SK-N-SH (cell line): ENCODE results near the gene PCSK5. TPM values are rescaled to one million over a fixed set of nuclear protein-coding genes. Genes with fewer than 3 reads are reported as not detected.

ENCODE experiments used
- CTCF ChIA-PET: fragments of 300-600, 350-600 bp; formaldehyde crosslinking; extraction: SDS; loops from one replicate; lab custom pipeline; 2021; lab: Yijun Ruan, JAX
- POLR2A ChIA-PET: fragments of 350-600 bp; sonication (Branson Sonifier 250); formaldehyde crosslinking; extraction: SDS; loops from one replicate; lab custom pipeline; 2020; ENCODE audit warnings: antibody characterized with exemption, inconsistent platforms; lab: Yijun Ruan, JAX
- DNase-seq: peaks from one replicate; pipeline ENCODE4 v3.0.0; 2012
- H2AFZ ChIP-seq: fragments of 200-600 bp; sonication (generic); 2 replicates; pipeline ENCODE4 v1.8.1; 2016; ENCODE audit warnings: antibody characterized with exemption, mild to moderate bottlenecking, low read depth
- H3F3A ChIP-seq: fragments of 200-600 bp; sonication (generic); replicated peaks from 2 replicates; pipeline ENCODE3; 2016; ENCODE audit warnings: antibody characterized with exemption, mild to moderate bottlenecking; ENCODE audit not compliant: insufficient read depth
- H3K27ac ChIP-seq, 2 experiments: fragments of 200-500 bp in 1 of 2; fragments of 200-600 bp in 1 of 2; sonication (Bioruptor generic) in 1 of 2; sonication (generic), shearing (Covaris generic) in 1 of 2; 2 replicates each; pipeline versions ENCODE4 v1.5.1 to v1.6.1; 2014 to 2016; ENCODE audit warnings: low read depth in 2 of 2, inconsistent platforms in 1 of 2, low read length in 1 of 2, mild to moderate bottlenecking in 1 of 2, mixed read lengths in 1 of 2
- H3K27me3 ChIP-seq: fragments of 200-600 bp; sonication (generic), shearing (Covaris generic); 2 replicates; pipeline ENCODE4 v1.6.1; 2016; ENCODE audit warnings: mixed run types; ENCODE audit not compliant: insufficient read depth
- H3K36me3 ChIP-seq, 2 experiments: fragments of 200-500 bp in 1 of 2; fragments of 200-600 bp in 1 of 2; sonication (Bioruptor generic) in 1 of 2; sonication (generic) in 1 of 2; replicated peaks in 1 of 2; 2 replicates each; pipeline versions ENCODE3 to v1.5.1; 2014 to 2016; ENCODE audit warnings: low read length in 1 of 2, mild to moderate bottlenecking in 1 of 2; ENCODE audit not compliant: insufficient read depth in 2 of 2, control insufficient read depth in 1 of 2
- H3K4me1 ChIP-seq, 2 experiments: fragments of 200-500 bp in 1 of 2; fragments of 200-600 bp in 1 of 2; sonication (Bioruptor generic) in 1 of 2; sonication (generic), shearing (Covaris generic) in 1 of 2; 2 replicates each; pipeline versions ENCODE4 v1.5.1 to v1.6.1; 2014 to 2016; ENCODE audit warnings: low read depth in 1 of 2, low read length in 1 of 2, mixed run types in 1 of 2; ENCODE audit not compliant: insufficient read depth in 2 of 2, control insufficient read depth in 1 of 2
- H3K4me2 ChIP-seq: fragments of 200-600 bp; sonication (generic), shearing (Covaris generic); 2 replicates; pipeline ENCODE4 v1.6.1; 2017; ENCODE audit warnings: mixed run types
- H3K4me3 ChIP-seq, 2 experiments: fragments of 200-500 bp in 1 of 2; fragments of 200-600 bp in 1 of 2; sonication (Bioruptor generic) in 1 of 2; sonication (generic), shearing (Covaris generic) in 1 of 2; 2 replicates each; pipeline versions ENCODE4 v1.5.1 to v1.8.1; 2014 to 2016; ENCODE audit warnings: low read depth in 2 of 2, inconsistent platforms in 1 of 2, low read length in 1 of 2, mild to moderate bottlenecking in 1 of 2, mixed read lengths in 1 of 2, moderate library complexity in 1 of 2
- H3K79me2 ChIP-seq: fragments of 200-600 bp; sonication (generic); 2 replicates; pipeline ENCODE4 v1.8.1; 2017; ENCODE audit warnings: mild to moderate bottlenecking; ENCODE audit not compliant: insufficient read depth
- H3K9ac ChIP-seq: fragments of 200-600 bp; sonication (generic); 2 replicates; pipeline ENCODE4 v1.6.1; 2017; ENCODE audit warnings: mixed run types
- H3K9me2 ChIP-seq: fragments of 200-600 bp; sonication (generic); 2 replicates; pipeline ENCODE4 v1.6.1; 2017; ENCODE audit warnings: mixed run types
- H3K9me3 ChIP-seq: fragments of 200-600 bp; sonication (generic); 2 replicates; pipeline ENCODE4 v1.6.1; 2017; ENCODE audit warnings: mixed run types, mild to moderate bottlenecking, moderate library complexity
- H4K20me1 ChIP-seq: fragments of 200-600 bp; sonication (generic); 2 replicates; pipeline ENCODE4 v1.6.1; 2017; ENCODE audit warnings: mild to moderate bottlenecking, mixed run types; ENCODE audit not compliant: insufficient read depth
- ELF1 ChIP-seq: IDR thresholded peaks from 2 replicates; pipeline ENCODE4 v1.4.0; 2012
- EP300 ChIP-seq, 2 experiments: IDR thresholded peaks; 2 replicates each; pipeline versions ENCODE4 v1.4.0 to v1.6.1; 2012; ENCODE audit warnings: borderline replicate concordance in 1 of 2, low read depth in 1 of 2, low read length in 1 of 2
- FOXM1 ChIP-seq: IDR thresholded peaks from 2 replicates; pipeline ENCODE4 v1.4.0; 2012; ENCODE audit warnings: low read depth, mild to moderate bottlenecking
- GATA2 ChIP-seq: sonication (generic); formaldehyde crosslinking; IDR thresholded peaks from 2 replicates; pipeline ENCODE4 v1.5.0; 2020; ENCODE audit warnings: mild to moderate bottlenecking, missing genetic modification reagents
- IRF3 ChIP-seq: fragments of 150-350 bp; IDR thresholded peaks from 2 replicates; pipeline ENCODE4 v1.6.1; 2016; ENCODE audit warnings: mild to moderate bottlenecking, low read depth, low read length
- JUND ChIP-seq: IDR thresholded peaks from 2 replicates; pipeline ENCODE4 v1.4.0; 2012
- MEF2A ChIP-seq: IDR thresholded peaks from 2 replicates; pipeline ENCODE4 v1.4.0; 2012; ENCODE audit warnings: low read depth, borderline replicate concordance
- NRF1 ChIP-seq: IDR thresholded peaks from 2 replicates; pipeline ENCODE4 v1.6.1; 2012; ENCODE audit warnings: low read depth, mild to moderate bottlenecking, low read length
- PBX3 ChIP-seq: IDR thresholded peaks from 2 replicates; pipeline ENCODE4; 2012
- POLR2AphosphoS5 ChIP-seq: IDR thresholded peaks from 2 replicates; pipeline ENCODE4 v1.6.1; 2012; ENCODE audit warnings: low read depth, low read length
- RAD21 ChIP-seq: IDR thresholded peaks from 2 replicates; pipeline ENCODE4 v1.6.1; 2012; ENCODE audit warnings: mild to moderate bottlenecking, low read length
- RCOR1 ChIP-seq: fragments of 150-350 bp; IDR thresholded peaks from 2 replicates; pipeline ENCODE4 v1.6.1; 2017; ENCODE audit warnings: antibody characterized with exemption, low read length
- REST ChIP-seq: IDR thresholded peaks from 2 replicates; pipeline ENCODE4 v1.6.1; 2012; ENCODE audit warnings: mild to moderate bottlenecking, low read depth, low read length, moderate library complexity
- RXRA ChIP-seq: IDR thresholded peaks from 2 replicates; pipeline ENCODE4 v1.4.0; 2012; ENCODE audit warnings: low read depth, mild to moderate bottlenecking, borderline replicate concordance
- SIN3A ChIP-seq: IDR thresholded peaks from 2 replicates; pipeline ENCODE4 v1.6.1; 2012; ENCODE audit warnings: low read depth, mild to moderate bottlenecking, low read length, moderate library complexity, borderline replicate concordance
- TAF1 ChIP-seq: IDR thresholded peaks from 2 replicates; pipeline ENCODE4 v1.6.1; 2012; ENCODE audit warnings: low read depth, mild to moderate bottlenecking, low read length, moderate library complexity, borderline replicate concordance
- USF1 ChIP-seq: IDR thresholded peaks from 2 replicates; pipeline ENCODE4 v1.4.0; 2012; ENCODE audit warnings: low read depth, borderline replicate concordance
- USF2 ChIP-seq: fragments of 150-350 bp; IDR thresholded peaks from 2 replicates; pipeline ENCODE4 v1.6.1; 2017; ENCODE audit warnings: antibody characterized with exemption, low read length, low read depth, borderline replicate concordance
- WGBS: methylation state at CpG from one replicate; pipeline ENCODE4 v1.1.6; 2017; ENCODE audit warnings: low lambda C conversion rate; 5-methylcytosine and 5-hydroxymethylcytosine counted together
- polyA plus RNA-seq, 3 experiments: library from polyadenylated mRNA; depleted of rRNA; stranded (reverse); fragments of >200 nt; gene quantifications; 2 replicates each; pipeline ENCODE4 v1.2.3, GENCODE V29; 2012

PCSK5 gene
- polyA plus RNA-seq, 1 of the 3 experiments (the other 2 are of a cell fraction), result 0.08 TPM

GRCh38 chr9:76390656-76391055, 500.2 kb downstream of the PCSK5 start:
- H4K20me1 ChIP-seq, result no peaks in the 10 kb centered on the region
- no peak overlapping the region for H3K27ac ChIP-seq
- TF ChIP-seq ELF1 (no peak), EP300 (IDR thresholded peaks at IDR 0.05; ENCODE audit: borderline replicate concordance in 1 of 2, low read depth in 1 of 2, low read length in 1 of 2) (no peak), GATA2 (CRISPR knock-in tag) (no peak), RAD21 (no peak), NRF1 (no peak)
- TF ChIP-seq, all 33 proteins: peak for 0
- no peaks in the 10 kb centered on the region for H3K9me3 ChIP-seq
- peaks cover 17 to 31% of the 10 kb centered on the region in 2 experiments for H3K36me3 ChIP-seq
- no peaks in the 10 kb centered on the region for H3K27me3 ChIP-seq
- ChIA-PET CTCF (no interaction called here), POLR2A (no interaction called here)
- 94% methylated on average over 1 of the region's 1 CpG for WGBS
- H2AFZ ChIP-seq, result no peak overlapping the region
- no peak overlapping the region for H3K9ac ChIP-seq
- no peaks in the 10 kb centered on the region for H3K9me2 ChIP-seq
- H3K4me3 ChIP-seq, result no peak overlapping the region
- H3K4me2 ChIP-seq, result no peak overlapping the region
- H3F3A ChIP-seq, result peaks cover 13% of the 10 kb centered on the region
- H3K4me1 ChIP-seq, result peaks cover 5% of the 10 kb centered on the region in 2 experiments; a peak in 1 of 4 replicates
- no peak for DNase-seq
- H3K79me2 ChIP-seq, result peaks cover 28% of the 10 kb centered on the region

- Histone ChIP-seq H3K9me3 (no peaks in the 10 kb centered on the region), H2AFZ (peak within 1 kb of the TSS; percentile 97), H3K36me3 (peaks cover 0 to 12% of the 10 kb centered on the region in 2 experiments), H3K79me2 (peaks cover 28% of the 10 kb centered on the region), H3K27me3 (no peaks in the 10 kb centered on the region), H4K20me1 (no peaks in the 10 kb centered on the region), H3K4me1 (peaks cover 5% of the 10 kb centered on the region in 2 experiments; a peak in 1 of 4 replicates), H3K27ac (peak within 1 kb of the TSS; percentile 94), H3K4me3 (peak within 1 kb of the TSS; percentile 84), H3F3A (peaks cover 13% of the 10 kb centered on the region), H3K9me2 (no peaks in the 10 kb centered on the region), H3K4me2 (peak within 1 kb of the TSS; percentile 93), H3K9ac (peak within 1 kb of the TSS; percentile 98)
- ChIA-PET CTCF (interaction anchor here (0.7 to 1.8 kb wide), 9 partner anchors 10 to 39 kb away, joined by 3 to 7 read pairs (median 4); no protein-coding TSS in a partner anchor), POLR2A (interaction anchor here (1.3 kb wide), 1 partner anchor 25 kb away, joined by 4 read pairs; no protein-coding TSS in a partner anchor)
- peak; percentile 94 for DNase-seq
- under 1% methylated on average over 28 of the region's 81 CpGs for WGBS
- TF ChIP-seq SIN3A, result peak; percentile 67; the same call in 1 of the 2 replicates
- TF ChIP-seq REST, result peak; percentile 20; the same call in 1 of the 2 replicates
- no peak; the same call in 1 of the 2 replicates for TF ChIP-seq USF1
- TF ChIP-seq TAF1, result peak; percentile 71
- no peak for TF ChIP-seq RCOR1
- no peak for TF ChIP-seq USF2
- TF ChIP-seq RXRA, result no peak
- no peak for TF ChIP-seq IRF3
- peak; percentile 90 for TF ChIP-seq POLR2AphosphoS5
- TF ChIP-seq MEF2A, result no peak
- TF ChIP-seq FOXM1, result no peak
- TF ChIP-seq JUND, result no peak
- TF ChIP-seq PBX3, result no peak; the same call in 1 of the 2 replicates
- TF ChIP-seq ELF1, result peak; percentile 43; the same call in 1 of the 2 replicates
Observed at GRCh38 chr9:76394195-76394959, 503.9 kb downstream of the PCSK5 start, which contains the start of gene RFK. RFK (minus strand) TSS chr9:76394426; CDS start chr9:76394171, 255 bp downstream.
